Suprapubic skin (tissue), 4 donors: ENCODE data around the gene CEBPG. TPM values are rescaled to one million over a fixed set of nuclear protein-coding genes. Genes with fewer than 3 reads are reported as not detected.
A peak's percentile ranks its signal among the peaks of the same experiment; 100 is the strongest.

Source experiments
- DNase-seq, 2 donors: peaks; one replicate each; pipeline ENCODE4 v3.0.0-alpha.2; 2019; ENCODE audit warnings: low spot score in 2 of 2
- H3K27ac ChIP-seq: fragments of 200-600 bp; sonication (generic); one replicate; pipeline ENCODE4 v1.5.1; 2019
- H3K27me3 ChIP-seq: fragments of 200-600 bp; sonication (generic); one replicate; pipeline ENCODE4 v1.5.1; 2019
- H3K36me3 ChIP-seq: fragments of 200-600 bp; sonication (generic); one replicate; pipeline ENCODE4 v1.5.1; 2019
- H3K4me1 ChIP-seq: fragments of 200-600 bp; sonication (generic); one replicate; pipeline ENCODE4 v1.5.1; 2019
- H3K4me3 ChIP-seq: fragments of 200-600 bp; sonication (generic); one replicate; pipeline ENCODE4 v1.5.1; 2019; ENCODE audit warnings: mild to moderate bottlenecking
- H3K9me3 ChIP-seq: fragments of 200-600 bp; sonication (generic); one replicate; pipeline ENCODE4 v1.5.1; 2019
- CTCF ChIP-seq, 2 donors: fragments of 200-600 bp in 1 of 2; fragments of 450-650 bp in 1 of 2; sonication (generic) in 1 of 2; IDR thresholded peaks; one replicate each; pipeline ENCODE4 v1.5.1; 2016 to 2019; ENCODE audit warnings: antibody characterized with exemption in 2 of 2, mild to moderate bottlenecking in 1 of 2, moderate library complexity in 1 of 2
- EP300 ChIP-seq: sonication (generic); formaldehyde crosslinking; IDR thresholded peaks from one replicate; pipeline ENCODE4 v1.6.1; 2017; ENCODE audit warnings: antibody characterized with exemption
- POLR2A ChIP-seq, 2 donors: fragments of 450-650 bp; IDR thresholded peaks; one replicate each; pipeline ENCODE4 v1.6.1; 2017; ENCODE audit warnings: antibody characterized with exemption in 2 of 2, mild to moderate bottlenecking in 2 of 2, moderate library complexity in 2 of 2
- POLR2AphosphoS5 ChIP-seq, 3 donors: sonication (generic); formaldehyde crosslinking; IDR thresholded peaks; one replicate each; pipeline ENCODE4 v1.6.1; 2017; ENCODE audit warnings: antibody characterized with exemption in 3 of 3
- WGBS: methylation state at CpG from one replicate; pipeline ENCODE4 v1.1.5; 2018; 5-methylcytosine and 5-hydroxymethylcytosine counted together
- total RNA-seq, 4 donors: library from RNA; depleted of rRNA; stranded (reverse); fragments of >200 nt; gene quantifications; one replicate each; pipeline ENCODE4 v1.1.0, GENCODE V29; 2016

CEBPG gene
- total RNA-seq, 4 donors from 2014 or later = 37.7 to 63.0 (median 45.2) TPM

- 49% methylated on average over 2 of the region's 2 CpGs for WGBS
- Histone ChIP-seq H3K36me3 (peaks cover 5% of the 10 kb centered on the region), H3K27me3 (no peaks in the 10 kb centered on the region), H3K4me3 (no peak overlapping the region), H3K9me3 (no peaks in the 10 kb centered on the region), H3K27ac (peak overlapping the region; percentile 79), H3K4me1 (peaks cover 67% of the 10 kb centered on the region)
- DNase-seq = peak in 1 of 2 donors; percentile 85
- peak in 1 of 3 donors; percentile 61 for TF ChIP-seq POLR2AphosphoS5 (IDR thresholded peaks at IDR 0.05)
- no peak for TF ChIP-seq CTCF (IDR thresholded peaks at IDR 0.05)
- no peak for TF ChIP-seq POLR2A (IDR thresholded peaks at IDR 0.05)
- no peak for TF ChIP-seq EP300
These were observed 2.9 kb downstream of the CEBPG start for GRCh38 chr19:33376423-33376822.

GRCh38 chr19:33376941-33377557, 3.5 kb downstream of the CEBPG start:
- H3K9me3 ChIP-seq = no peaks in the 10 kb centered on the region
- no peak overlapping the region for H3K4me3 ChIP-seq
- TF ChIP-seq CTCF (IDR thresholded peaks at IDR 0.05) (no peak), POLR2AphosphoS5 (IDR thresholded peaks at IDR 0.05) (no peak), EP300 (no peak), POLR2A (IDR thresholded peaks at IDR 0.05) (no peak)
- peaks cover 61% of the 10 kb centered on the region for H3K4me1 ChIP-seq
- DNase-seq = peak in 1 of 2 donors; percentile 48
- 55% methylated on average over 7 of the region's 7 CpGs for WGBS
- H3K27ac ChIP-seq = peak overlapping the region; percentile 79
- peaks cover 5% of the 10 kb centered on the region for H3K36me3 ChIP-seq
- no peaks in the 10 kb centered on the region for H3K27me3 ChIP-seq

GRCh38 chr19:33377586-33378475, 4.3 kb downstream of the CEBPG start:
- WGBS = 66% methylated on average over 12 of the region's 12 CpGs
- no peaks in the 10 kb centered on the region for H3K27me3 ChIP-seq
- peaks cover 5% of the 10 kb centered on the region for H3K36me3 ChIP-seq
- TF ChIP-seq POLR2A (IDR thresholded peaks at IDR 0.05) (no peak), CTCF (IDR thresholded peaks at IDR 0.05) (no peak), EP300 (no peak), POLR2AphosphoS5 (IDR thresholded peaks at IDR 0.05) (no peak)
- H3K4me1 ChIP-seq = peaks cover 56% of the 10 kb centered on the region
- DNase-seq = peak; percentile 59 to 79
- peak overlapping the region; percentile 79 for H3K27ac ChIP-seq
- no peak overlapping the region for H3K4me3 ChIP-seq
- H3K9me3 ChIP-seq = no peaks in the 10 kb centered on the region

GRCh38 chr19:33379151-33379829, 5.8 kb downstream of the CEBPG start:
- DNase-seq = peak in 1 of 2 donors; percentile 50
- WGBS = 70% methylated on average over 16 of the region's 16 CpGs
- TF ChIP-seq CTCF (IDR thresholded peaks at IDR 0.05) (no peak), POLR2A (IDR thresholded peaks at IDR 0.05) (no peak), POLR2AphosphoS5 (IDR thresholded peaks at IDR 0.05) (no peak), EP300 (no peak)
- Histone ChIP-seq H3K27ac (no peak overlapping the region), H3K27me3 (no peaks in the 10 kb centered on the region), H3K4me3 (no peak overlapping the region), H3K4me1 (peaks cover 51% of the 10 kb centered on the region), H3K36me3 (peaks cover 12% of the 10 kb centered on the region), H3K9me3 (no peaks in the 10 kb centered on the region)
